ENCODE data around the gene SRPX2.
A peak's percentile ranks its signal among the peaks of the same experiment; 100 is the strongest.

The SRPX2 gene

DNA sequence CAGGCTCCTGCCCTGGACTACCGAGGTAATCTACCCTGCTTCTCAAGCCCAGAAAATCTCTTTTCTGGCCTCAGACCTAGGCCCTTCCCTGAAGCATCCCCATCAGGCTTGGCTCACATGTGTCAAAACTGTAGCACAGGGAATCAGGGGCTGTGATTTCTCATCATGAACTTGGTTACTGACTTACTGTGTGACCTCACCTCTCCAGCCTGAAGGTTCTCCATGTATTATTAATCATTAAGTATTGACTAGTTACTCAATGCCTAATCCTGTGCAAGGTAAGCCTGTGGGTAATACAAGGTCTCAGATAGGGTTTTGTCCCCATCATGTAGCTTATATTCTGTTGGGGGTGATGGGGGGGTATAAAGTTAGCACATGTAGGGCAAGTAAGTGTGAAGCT, 6.8 kb downstream of the SRPX2 start:
- no peak for DNase-seq (ENCODE audit: low read depth)

DNA sequence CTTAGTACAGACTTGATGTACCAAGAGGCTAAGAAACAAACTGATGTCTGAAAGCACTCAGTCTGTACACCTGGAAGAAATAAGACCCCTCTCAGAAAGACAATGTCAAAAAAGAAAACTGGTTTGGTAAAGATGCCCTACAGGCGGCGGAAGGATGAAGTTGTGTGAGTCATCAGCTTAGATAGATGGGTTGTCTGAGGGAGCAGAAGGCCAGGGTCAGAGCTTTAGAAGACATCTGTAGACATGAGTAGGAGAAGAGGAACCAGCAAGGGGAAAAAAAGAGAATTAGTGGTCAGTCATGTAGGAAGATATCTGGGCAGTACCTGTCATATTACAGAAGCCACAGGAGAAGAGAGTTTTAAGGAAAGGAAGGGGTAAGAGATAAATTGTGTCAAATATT, 8.3 kb downstream of the SRPX2 start:
- no peak for DNase-seq (ENCODE audit: low read depth)

- DNase-seq (ENCODE audit: low read depth): no peak
These were observed 10.3 kb downstream of the SRPX2 start for GRCh38 chrX:100654261-100654660.

- no peak for DNase-seq (ENCODE audit: low read depth)
These were observed 15.0 kb downstream of the SRPX2 start for GRCh38 chrX:100658941-100659381.

GRCh38 chrX:100659431-100660137, 15.6 kb downstream of the SRPX2 start:
- DNase-seq (ENCODE audit: low read depth): no peak

DNA sequence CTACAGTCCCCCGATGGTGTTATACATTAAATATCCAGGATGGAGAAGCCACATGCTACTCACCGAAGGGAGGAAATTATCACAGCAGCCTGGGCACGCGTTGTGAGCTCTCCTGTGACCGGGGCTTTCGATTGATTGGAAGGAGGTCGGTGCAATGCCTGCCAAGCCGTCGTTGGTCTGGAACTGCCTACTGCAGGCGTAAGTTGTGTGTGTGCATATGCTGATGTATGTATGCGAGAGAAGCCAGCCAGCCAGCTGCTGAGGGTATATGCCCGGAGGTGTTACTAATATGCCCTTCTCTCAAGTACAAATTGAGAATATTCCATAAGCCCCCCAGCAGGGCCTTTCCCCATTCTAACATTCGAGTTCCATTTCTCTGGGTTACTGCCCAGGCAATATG, 18.2 kb downstream of the SRPX2 start:
- no peak for DNase-seq (ENCODE audit: low read depth)

- DNase-seq (ENCODE audit: low read depth): no peak
These were observed 18.8 kb downstream of the SRPX2 start for GRCh38 chrX:100662796-100663195.

GRCh38 chrX:100663642-100664041, 19.6 kb downstream of the SRPX2 start:
- DNase-seq (ENCODE audit: low read depth): no peak

GRCh38 chrX:100672966-100673365, 29.0 kb downstream of the SRPX2 start:
- DNase-seq (ENCODE audit: low read depth): no peak

DNA sequence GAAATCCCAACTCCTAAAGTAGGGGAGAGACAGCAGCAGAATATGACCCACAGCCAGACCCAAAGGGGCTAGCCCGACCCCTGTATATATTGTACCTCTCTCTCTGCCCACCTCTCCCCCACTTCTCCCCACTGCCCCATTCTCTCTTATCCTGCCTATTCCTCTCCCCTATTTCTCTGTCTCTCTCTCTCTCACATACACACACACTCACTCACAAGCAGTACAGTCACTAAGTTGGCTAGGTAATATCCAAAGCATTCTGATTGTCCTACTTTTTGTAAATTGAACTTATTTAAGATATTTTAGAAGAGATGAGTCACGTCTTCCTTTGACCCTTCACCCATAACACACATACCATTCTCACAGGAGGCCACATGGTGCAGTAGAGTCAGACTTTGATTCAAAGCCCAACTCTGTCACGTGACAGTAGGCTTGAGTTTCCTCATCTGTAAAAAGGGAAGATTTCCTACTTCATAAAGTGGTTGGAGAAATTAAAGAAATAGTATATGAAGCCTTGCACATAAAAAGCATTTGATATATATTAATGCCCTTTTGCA, 29.5 kb downstream of the SRPX2 start:
- DNase-seq (ENCODE audit: low read depth): no peak

- no peak for DNase-seq (ENCODE audit: low read depth)
These were observed 30.7 kb downstream of the SRPX2 start for GRCh38 chrX:100674705-100675104.

GRCh38 chrX:100677611-100678181, 33.7 kb downstream of the SRPX2 start:
- DNase-seq (ENCODE audit: low read depth): no peak

DNA sequence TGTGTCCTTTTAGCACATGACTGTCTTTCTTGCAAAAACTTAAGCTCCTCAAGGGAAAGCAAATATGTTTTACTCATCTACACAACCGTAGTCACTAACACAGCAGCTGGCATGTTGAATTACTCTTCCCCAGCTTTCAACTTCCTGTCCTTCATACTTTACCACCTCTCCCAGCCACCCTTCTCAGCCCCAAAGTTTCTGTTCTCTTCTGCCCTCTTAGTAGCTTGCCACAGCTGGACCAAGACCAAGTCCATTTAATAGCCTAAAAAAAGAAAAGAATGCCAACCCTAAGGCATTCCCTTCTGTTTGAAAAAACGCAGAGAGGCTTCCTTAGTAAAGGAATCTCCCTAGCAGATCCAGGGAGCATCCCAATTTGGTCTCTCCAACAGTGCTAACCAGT, 36.8 kb downstream of the SRPX2 start:
- DNase-seq (ENCODE audit: low read depth): no peak

- DNase-seq (ENCODE audit: low read depth): no peak
These were observed 37.6 kb downstream of the SRPX2 start for GRCh38 chrX:100681599-100681998.

- DNase-seq (ENCODE audit: low read depth): no peak
These were observed 38.9 kb downstream of the SRPX2 start for GRCh38 chrX:100682939-100683338.

DNA sequence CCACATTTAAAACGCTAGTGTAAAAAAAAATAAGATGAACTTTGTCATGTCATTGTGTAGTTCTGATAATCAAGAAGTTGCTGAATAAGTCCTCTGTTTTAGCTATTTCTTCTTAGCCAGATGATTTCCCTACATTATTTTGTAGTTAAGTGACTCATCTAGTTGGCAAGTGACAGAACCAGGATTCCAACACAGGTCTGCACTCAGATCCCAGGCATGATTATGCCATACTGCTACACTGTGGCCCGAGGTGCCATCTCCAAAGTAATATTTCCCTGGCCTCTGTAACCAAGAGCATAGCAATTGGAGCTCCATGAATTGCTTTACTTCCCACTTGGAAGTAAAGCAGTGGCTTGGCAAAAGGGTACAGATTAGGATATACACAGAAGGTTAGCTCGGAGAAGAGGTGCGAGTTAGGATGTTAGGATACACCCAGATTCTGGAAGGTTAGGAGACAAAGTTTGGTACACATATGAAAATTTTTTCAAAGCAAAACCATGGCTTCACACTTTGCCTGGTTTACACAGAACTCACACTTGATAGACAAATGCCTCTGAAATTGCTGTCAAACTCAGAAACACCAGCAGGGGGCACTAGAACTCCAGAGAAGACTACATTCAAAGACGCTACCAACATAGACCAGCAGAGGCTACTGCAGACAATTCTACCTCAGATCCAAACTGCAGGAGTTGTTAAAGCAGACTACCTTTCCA, 41.4 kb downstream of the SRPX2 start:
- peak; percentile 37 for DNase-seq (ENCODE audit: low read depth)

- no peak for DNase-seq (ENCODE audit: low read depth)
These were observed 42.0 kb downstream of the SRPX2 start for GRCh38 chrX:100685997-100686305.

DNA sequence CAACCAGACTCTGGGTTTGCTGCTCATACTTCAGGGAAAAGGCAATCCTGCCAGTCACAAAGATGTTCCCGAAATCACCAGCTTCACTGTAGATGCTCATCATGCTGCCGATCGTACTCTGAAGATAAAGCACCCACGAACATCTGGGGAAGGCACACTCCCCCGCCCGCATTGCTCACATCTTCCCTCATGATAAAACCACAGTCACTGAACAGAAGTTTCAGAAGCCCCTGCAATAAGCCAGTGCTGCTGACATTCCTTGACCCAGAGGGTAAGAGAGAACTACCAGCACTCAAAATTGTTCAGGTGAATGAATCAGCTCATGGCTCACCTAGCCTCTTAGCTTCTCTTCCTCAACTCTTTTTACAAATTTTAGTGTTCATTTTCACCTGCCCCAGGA, 43.1 kb downstream of the SRPX2 start:
- peak; percentile 15 for DNase-seq (ENCODE audit: low read depth)

DNA sequence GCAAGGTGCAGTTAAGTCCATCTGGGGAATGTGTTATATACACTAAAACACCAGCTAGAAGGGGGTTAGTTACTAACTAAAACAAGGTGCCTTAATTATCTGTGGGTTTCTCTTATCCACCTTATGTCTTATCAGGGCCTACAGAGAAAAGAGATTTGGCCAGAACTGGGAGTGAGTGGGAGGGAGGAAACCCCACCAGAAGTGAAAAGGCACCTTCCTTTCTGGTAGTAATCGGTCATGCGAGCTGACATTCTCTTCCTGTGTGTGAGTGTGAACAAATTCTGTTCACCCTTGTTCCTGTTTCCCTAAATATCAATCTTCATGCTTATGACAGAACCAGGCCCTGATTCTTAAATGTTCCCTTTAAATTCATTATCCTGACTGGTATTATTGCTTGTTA, 43.5 kb downstream of the SRPX2 start:
- DNase-seq (ENCODE audit: low read depth): no peak

GRCh38 chrX:100695302-100695701, 51.3 kb downstream of the SRPX2 start:
- no peak for DNase-seq (ENCODE audit: low read depth)

DNA sequence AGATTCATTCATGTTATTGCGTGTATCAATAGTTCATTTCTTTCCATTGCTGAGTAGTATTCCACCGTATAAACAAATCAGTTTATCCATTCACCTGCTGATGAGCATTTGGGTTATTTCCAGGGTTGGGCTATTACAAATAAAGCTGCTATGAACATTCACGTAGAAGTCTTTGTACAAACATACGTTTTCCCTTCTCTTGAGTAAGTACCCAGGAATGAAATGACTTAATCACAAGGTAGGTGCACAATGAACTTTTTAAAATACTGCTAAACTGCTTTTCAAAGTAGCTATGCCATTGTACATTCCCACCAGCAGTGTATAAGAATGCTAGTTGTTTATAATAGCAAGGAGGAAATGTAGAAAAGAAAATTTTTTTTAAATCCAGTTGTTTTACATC, 52.0 kb downstream of the SRPX2 start:
- no peak for DNase-seq (ENCODE audit: low read depth)

DNA sequence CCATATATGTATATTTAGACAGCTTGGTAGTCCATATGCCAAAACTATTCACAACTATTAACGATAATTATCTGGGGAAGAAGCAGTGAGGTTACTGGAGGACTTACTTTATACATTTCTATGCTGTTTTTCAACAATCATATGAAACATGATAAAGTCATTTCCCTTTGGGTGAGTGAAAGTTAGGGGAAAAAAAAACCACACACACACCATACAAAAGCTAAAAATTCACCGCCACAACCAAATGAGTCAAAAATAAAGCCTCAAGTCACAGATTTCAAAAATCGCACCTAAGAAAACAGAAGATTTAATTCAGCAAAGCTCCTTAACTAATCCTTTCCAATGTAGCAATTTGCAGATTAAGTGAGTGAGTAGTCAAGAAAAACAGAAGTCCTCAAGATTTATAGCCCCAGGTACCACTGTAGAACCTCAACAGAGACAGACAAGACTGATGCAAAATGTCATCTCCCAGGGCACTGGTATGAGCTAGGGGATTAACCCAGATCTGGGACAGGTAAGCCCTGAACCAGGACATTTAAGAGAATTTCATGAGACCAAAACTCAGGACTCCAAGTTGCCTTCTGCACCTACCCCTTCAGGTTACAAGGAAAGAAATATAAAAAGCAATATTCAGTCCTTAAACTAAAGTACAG, 52.8 kb downstream of the SRPX2 start:
- DNase-seq (ENCODE audit: low read depth): no peak

DNA sequence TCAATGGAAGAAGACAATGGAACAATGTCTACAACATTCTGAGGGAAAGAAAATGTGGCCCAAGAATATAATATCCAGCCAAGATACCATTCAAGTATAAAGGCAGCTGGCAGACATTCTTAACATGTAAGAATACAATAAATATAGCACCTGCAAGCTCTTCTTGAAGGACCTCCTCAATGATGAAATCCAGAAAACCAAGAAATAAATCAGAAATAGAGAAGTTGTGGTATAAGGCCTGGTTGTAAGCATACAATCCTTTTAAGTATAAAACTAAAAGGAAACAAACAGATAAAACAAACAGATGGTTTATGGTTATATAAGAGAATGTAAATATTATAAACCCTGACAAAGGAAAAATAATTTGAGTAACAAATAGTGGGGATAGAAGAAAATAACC, 54.6 kb downstream of the SRPX2 start:
- DNase-seq (ENCODE audit: low read depth): no peak

All from stimulated activated CD4-positive, alpha-beta T cell treated with anti-CD3 and anti-CD28 coated beads, Interleukin-2, amount 100 ng/mL, for 4 hours (primary cell).